HT1080 (cell line): ENCODE data around the gene MDC1. TPM values are rescaled to one million over a fixed set of nuclear protein-coding genes. Genes with fewer than 3 reads are reported as not detected.
"Not testable (repeated sequence)": the region's sequence is repeated elsewhere in the genome, so short reads cannot be mapped to it uniquely, and the experiment has no call there.

ENCODE experiments used
- DNase-seq: peaks from one replicate; pipeline ENCODE4 v3.0.0-alpha.2; 2015; ENCODE audit warnings: low read depth
- polyA plus RNA-seq, 2 experiments: library from polyadenylated mRNA; depleted of rRNA; stranded (reverse); fragments of >200 nt; gene quantifications; 2 replicates each; pipeline ENCODE4 v1.2.3, GENCODE V29; 2015
- total RNA-seq: library from RNA; depleted of rRNA; stranded (reverse); fragments of >200 nt; shearing (Covaris generic); gene quantifications from 2 replicates; pipeline ENCODE4 v1.2.3, GENCODE V29; 2014; rRNA removed

The MDC1 gene
- 11.0 and 12.9 TPM in 2 replicates for total RNA-seq
- 13.7 and 16.5 TPM in 2 replicates for polyA plus RNA-seq (2015; cell fraction: cytosol; rRNA removed)
- 55.0 and 55.9 TPM in 2 replicates for polyA plus RNA-seq (2015; cell fraction: nucleus; rRNA removed)

GRCh38 chr6:30717129-30717844 is at the start of gene MDC1:
MDC1 (minus strand) TSS chr6:30717281; CDS start chr6:30715175, 2,106 bp downstream.
- DNase-seq = peak; percentile 100

- no peak for DNase-seq
These were observed 49.5 kb upstream of the MDC1 start for GRCh38 chr6:30766461-30767157.

- DNase-seq = not testable (repeated sequence)
These were observed 48.4 kb upstream of the MDC1 start for GRCh38 chr6:30765495-30765894.

- not testable (repeated sequence) for DNase-seq
These were observed 47.5 kb upstream of the MDC1 start for GRCh38 chr6:30764490-30765043.

- DNase-seq = peak; percentile 85
These were observed 46.8 kb upstream of the MDC1 start for GRCh38 chr6:30763618-30764489.

GRCh38 chr6:30763155-30763617 is 46.1 kb upstream of the MDC1 start:
- no peak for DNase-seq

GRCh38 chr6:30761791-30762429 is 44.8 kb upstream of the MDC1 start:
- DNase-seq = no peak

- no peak for DNase-seq
These were observed 43.5 kb upstream of the MDC1 start for GRCh38 chr6:30760549-30760948.

GRCh38 chr6:30759575-30760239 is 42.6 kb upstream of the MDC1 start:
- peak; percentile 80 for DNase-seq

- DNase-seq = no peak
These were observed 40.3 kb upstream of the MDC1 start for GRCh38 chr6:30757261-30757904.

- DNase-seq = not testable (repeated sequence)
These were observed 39.4 kb upstream of the MDC1 start for GRCh38 chr6:30756405-30757003.

- peak; percentile 61 for DNase-seq
These were observed 37.5 kb upstream of the MDC1 start for GRCh38 chr6:30754631-30755030.

- peak; percentile 100 for DNase-seq
These were observed 35.3 kb upstream of the MDC1 start for GRCh38 chr6:30752157-30752927.

- no peak for DNase-seq
These were observed 33.2 kb upstream of the MDC1 start for GRCh38 chr6:30750379-30750668.

GRCh38 chr6:30749554-30750378 is 32.7 kb upstream of the MDC1 start:
- peak; percentile 67 for DNase-seq

- DNase-seq = peak; percentile 95
These were observed 31.9 kb upstream of the MDC1 start for GRCh38 chr6:30748851-30749540.
